Measurements from ENCODE around the gene FOXP1.

FOXP1 gene

GRCh38 chr3:70951316-70951715 is 632.2 kb downstream of the FOXP1 start:
- Histone ChIP-seq H3K4me1 (peaks cover 0 to 29% (median 4%) of the 10 kb centered on the region in 4 donors), H3K9me3 (no peaks in the 10 kb centered on the region), H3K36me3 (no peaks in the 10 kb centered on the region), H3K27me3 (no peaks in the 10 kb centered on the region), H3K27ac (no peak overlapping the region), H3K4me3 (no peak overlapping the region)
- no peak for TF ChIP-seq CTCF (IDR thresholded peaks at IDR 0.05)
- no peak for DNase-seq
- intact Hi-C loops (cut with DNase I; ENCODE audit: low total_unique reads): no loop called here

GRCh38 chr3:70947579-70947978 is 635.9 kb downstream of the FOXP1 start:
- intact Hi-C loops (cut with DNase I; ENCODE audit: low total_unique reads): no loop called here
- peaks cover 0 to 18% (median 4%) of the 10 kb centered on the region in 4 donors for H3K4me1 ChIP-seq
- TF ChIP-seq CTCF (IDR thresholded peaks at IDR 0.05): no peak
- no peak overlapping the region for H3K27ac ChIP-seq
- H3K36me3 ChIP-seq: no peaks in the 10 kb centered on the region
- H3K27me3 ChIP-seq: no peaks in the 10 kb centered on the region
- H3K9me3 ChIP-seq: no peaks in the 10 kb centered on the region
- H3K4me3 ChIP-seq: no peak overlapping the region
- DNase-seq: no peak

GRCh38 chr3:70943886-70944285 is 639.6 kb downstream of the FOXP1 start:
- Histone ChIP-seq H3K4me1 (no peaks in the 10 kb centered on the region), H3K4me3 (no peak overlapping the region), H3K9me3 (no peaks in the 10 kb centered on the region), H3K27ac (no peak overlapping the region), H3K27me3 (no peaks in the 10 kb centered on the region), H3K36me3 (no peaks in the 10 kb centered on the region)
- no peak for TF ChIP-seq CTCF (IDR thresholded peaks at IDR 0.05)
- intact Hi-C loops (cut with DNase I; ENCODE audit: low total_unique reads): no loop called here
- no peak for DNase-seq

- H3K27me3 ChIP-seq: no peaks in the 10 kb centered on the region
- no peak for TF ChIP-seq CTCF (IDR thresholded peaks at IDR 0.05)
- intact Hi-C loops (cut with DNase I; ENCODE audit: low total_unique reads): no loop called here
Observed at GRCh38 chr3:70933105-70933810, 650.3 kb downstream of the FOXP1 start.

GRCh38 chr3:70930066-70930465 is 653.5 kb downstream of the FOXP1 start:
- TF ChIP-seq CTCF (IDR thresholded peaks at IDR 0.05): no peak
- H3K4me1 ChIP-seq: no peaks in the 10 kb centered on the region
- no peaks in the 10 kb centered on the region for H3K27me3 ChIP-seq
- H3K4me3 ChIP-seq: no peak overlapping the region
- intact Hi-C loops (cut with DNase I; ENCODE audit: low total_unique reads): no loop called here
- no peaks in the 10 kb centered on the region for H3K36me3 ChIP-seq
- no peaks in the 10 kb centered on the region for H3K9me3 ChIP-seq
- H3K27ac ChIP-seq: no peak overlapping the region
- no peak for DNase-seq

More at GRCh38 chr3:70933105-70933810, 650.3 kb downstream of the FOXP1 start:
- Histone ChIP-seq H3K4me3 (no peak overlapping the region), H3K36me3 (no peaks in the 10 kb centered on the region), H3K4me1 (no peaks in the 10 kb centered on the region), H3K27ac (no peak overlapping the region), H3K9me3 (no peaks in the 10 kb centered on the region)
- no peak for DNase-seq

Data from tibial artery (tissue), 4 donors.